A673 (cell line): Measurements from ENCODE around the gene COL19A1.

Source experiments
- CTCF ChIP-seq: fragments of 300-800, 200-600 bp; sonication (generic); conservative IDR thresholded peaks from 2 replicates; pipeline ENCODE4 v1.5.1; 2017; ENCODE audit warnings: low read depth, mild to moderate bottlenecking, antibody characterized with exemption, low read length, moderate library complexity, mixed read lengths
- EZH2 ChIP-seq: fragments of 200-600 bp; sonication (generic); IDR thresholded peaks from 2 replicates; pipeline ENCODE4 v1.6.1; 2017; ENCODE audit warnings: borderline replicate concordance, low read depth, mild to moderate bottlenecking, mixed read lengths, antibody characterized with exemption, low read length; ENCODE audit not compliant: poor library complexity, severe bottlenecking

- no peak for TF ChIP-seq EZH2
- no peak for TF ChIP-seq CTCF
Observed at GRCh38 chr6:70133246-70133645, 266.9 kb downstream of the COL19A1 start.
